ENCODE measurements around the gene TRIM31.

DNA sequence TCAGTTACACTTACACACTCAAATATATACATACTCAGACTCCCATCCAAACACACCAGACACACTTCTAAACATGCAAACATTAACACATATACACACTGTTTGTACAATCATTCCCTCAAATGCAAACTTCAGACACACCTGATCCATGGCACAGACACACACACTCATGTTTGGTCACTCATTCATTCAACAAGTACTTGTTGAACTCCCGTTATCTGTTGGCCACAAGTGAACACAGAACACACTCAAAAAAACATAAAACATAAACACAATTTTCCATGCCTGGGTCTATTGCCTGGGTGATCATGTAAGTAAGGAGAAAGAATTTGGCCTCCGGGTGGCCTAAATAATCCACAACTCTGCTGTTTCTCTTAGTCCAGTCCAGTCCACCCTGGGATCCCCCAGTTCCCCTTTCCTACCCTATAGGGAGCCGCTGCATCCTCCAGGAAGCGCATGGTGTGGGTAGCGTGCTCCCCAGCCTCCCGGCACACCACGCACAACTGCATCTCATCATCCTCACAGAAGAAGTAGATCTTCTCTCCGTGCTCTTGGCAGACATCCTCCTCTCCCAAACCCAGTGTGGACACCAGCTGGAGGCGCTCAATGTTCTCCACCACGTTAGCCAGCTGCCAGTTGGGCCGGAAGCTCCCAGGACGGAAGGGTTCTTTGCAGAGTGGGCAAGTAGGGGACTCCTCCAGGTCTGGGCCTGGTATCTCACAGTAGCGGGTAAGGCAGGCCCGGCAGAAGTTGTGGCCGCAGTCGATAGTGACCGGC lies 47.3 kb upstream of the TRIM31 start:
- no peak for TF ChIP-seq ZC3H11A (IDR thresholded peaks at IDR 0.05)
- TF ChIP-seq CEBPB (IDR thresholded peaks at IDR 0.05): no peak
- TF ChIP-seq, protein P1, sequence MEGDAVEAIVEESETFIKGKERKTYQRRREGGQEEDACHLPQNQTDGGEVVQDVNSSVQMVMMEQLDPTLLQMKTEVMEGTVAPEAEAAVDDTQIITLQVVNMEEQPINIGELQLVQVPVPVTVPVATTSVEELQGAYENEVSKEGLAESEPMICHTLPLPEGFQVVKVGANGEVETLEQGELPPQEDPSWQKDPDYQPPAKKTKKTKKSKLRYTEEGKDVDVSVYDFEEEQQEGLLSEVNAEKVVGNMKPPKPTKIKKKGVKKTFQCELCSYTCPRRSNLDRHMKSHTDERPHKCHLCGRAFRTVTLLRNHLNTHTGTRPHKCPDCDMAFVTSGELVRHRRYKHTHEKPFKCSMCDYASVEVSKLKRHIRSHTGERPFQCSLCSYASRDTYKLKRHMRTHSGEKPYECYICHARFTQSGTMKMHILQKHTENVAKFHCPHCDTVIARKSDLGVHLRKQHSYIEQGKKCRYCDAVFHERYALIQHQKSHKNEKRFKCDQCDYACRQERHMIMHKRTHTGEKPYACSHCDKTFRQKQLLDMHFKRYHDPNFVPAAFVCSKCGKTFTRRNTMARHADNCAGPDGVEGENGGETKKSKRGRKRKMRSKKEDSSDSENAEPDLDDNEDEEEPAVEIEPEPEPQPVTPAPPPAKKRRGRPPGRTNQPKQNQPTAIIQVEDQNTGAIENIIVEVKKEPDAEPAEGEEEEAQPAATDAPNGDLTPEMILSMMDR (IDR thresholded peaks at IDR 0.05): no peak
- no peak for TF ChIP-seq RAD21 (conservative IDR thresholded peaks at IDR 0.05 in 1 of 2, IDR thresholded peaks at IDR 0.05 in 1 of 2)
- TF ChIP-seq POLR2AphosphoS2 (conservative IDR thresholded peaks at IDR 0.05; ENCODE audit: low read length): no peak
- TF ChIP-seq MAFK (IDR thresholded peaks at IDR 0.05; ENCODE audit: partially characterized antibody): no peak
- TF ChIP-seq EP300 (IDR thresholded peaks at IDR 0.05): no peak
